ENCODE data around the gene PHIP. TPM values are rescaled to one million over a fixed set of nuclear protein-coding genes. Genes with fewer than 3 reads are reported as not detected.

PHIP gene
- total RNA-seq, 4 donors from 2014 or later: 12.1 to 34.5 (median 20.7) TPM

DNA sequence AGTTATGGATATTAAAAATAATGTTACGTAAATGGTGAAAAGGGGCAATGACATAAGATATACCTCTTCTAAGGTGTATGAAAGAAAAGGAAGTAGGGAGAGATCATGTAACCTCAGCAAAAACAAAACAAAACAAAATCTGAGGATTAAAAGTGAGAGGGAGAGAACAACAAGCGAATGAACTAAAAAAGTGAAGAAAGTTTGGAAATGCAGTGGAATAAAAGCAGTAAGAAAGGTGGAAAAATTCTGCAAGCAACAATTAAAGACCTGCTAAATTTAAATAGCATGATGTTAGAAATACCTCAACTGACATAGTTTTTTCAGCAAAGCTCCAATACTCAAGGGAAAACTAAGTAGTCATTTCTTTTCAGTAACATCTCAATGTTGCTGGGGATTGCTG is 48.0 kb downstream of the PHIP start:
- no peak for DNase-seq
- in situ Hi-C loops (cut with MboI; ENCODE audit: low pct_ligation_motif_present in 1 of 4, low pct_unique_long_range_greater_than_20kb in 1 of 4, low sequenced_read_pairs in 3 of 4): no loop called here
- intact Hi-C loops (cut with DNase I; ENCODE audit: low total_unique reads): no loop called here

DNA sequence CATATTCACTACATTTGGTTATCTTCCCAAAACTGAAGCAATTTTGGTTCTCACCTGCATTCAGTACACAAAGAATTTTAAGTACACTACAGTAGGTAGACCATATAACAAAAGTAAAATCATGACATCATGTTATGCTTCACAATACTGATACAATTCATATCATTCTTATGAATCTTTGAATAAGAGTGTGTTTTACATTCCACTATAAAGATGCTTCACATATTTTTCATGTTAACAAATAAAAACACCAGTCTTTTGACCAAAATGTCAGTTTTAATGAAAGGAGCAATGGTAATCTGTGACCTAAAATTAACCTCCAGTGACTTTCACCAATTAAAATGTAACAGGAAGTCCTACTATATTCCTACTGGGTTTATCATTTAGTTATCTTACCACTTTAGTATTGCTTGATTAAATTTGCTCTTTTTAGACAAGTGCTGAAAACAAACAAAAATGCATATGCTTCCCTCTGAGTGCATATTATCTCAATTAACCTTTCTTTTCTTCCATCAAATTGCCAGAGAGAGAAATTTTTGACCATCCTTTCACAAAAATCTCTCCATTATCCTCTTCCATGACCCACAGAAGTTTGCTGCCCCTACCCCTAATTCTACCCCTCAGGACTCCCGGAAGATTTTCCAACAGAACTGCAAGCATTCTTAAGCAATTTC is 49.3 kb downstream of the PHIP start:
- TF ChIP-seq POLR2AphosphoS5 (IDR thresholded peaks at IDR 0.05): no peak
- TF ChIP-seq, protein P1, sequence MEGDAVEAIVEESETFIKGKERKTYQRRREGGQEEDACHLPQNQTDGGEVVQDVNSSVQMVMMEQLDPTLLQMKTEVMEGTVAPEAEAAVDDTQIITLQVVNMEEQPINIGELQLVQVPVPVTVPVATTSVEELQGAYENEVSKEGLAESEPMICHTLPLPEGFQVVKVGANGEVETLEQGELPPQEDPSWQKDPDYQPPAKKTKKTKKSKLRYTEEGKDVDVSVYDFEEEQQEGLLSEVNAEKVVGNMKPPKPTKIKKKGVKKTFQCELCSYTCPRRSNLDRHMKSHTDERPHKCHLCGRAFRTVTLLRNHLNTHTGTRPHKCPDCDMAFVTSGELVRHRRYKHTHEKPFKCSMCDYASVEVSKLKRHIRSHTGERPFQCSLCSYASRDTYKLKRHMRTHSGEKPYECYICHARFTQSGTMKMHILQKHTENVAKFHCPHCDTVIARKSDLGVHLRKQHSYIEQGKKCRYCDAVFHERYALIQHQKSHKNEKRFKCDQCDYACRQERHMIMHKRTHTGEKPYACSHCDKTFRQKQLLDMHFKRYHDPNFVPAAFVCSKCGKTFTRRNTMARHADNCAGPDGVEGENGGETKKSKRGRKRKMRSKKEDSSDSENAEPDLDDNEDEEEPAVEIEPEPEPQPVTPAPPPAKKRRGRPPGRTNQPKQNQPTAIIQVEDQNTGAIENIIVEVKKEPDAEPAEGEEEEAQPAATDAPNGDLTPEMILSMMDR (IDR thresholded peaks at IDR 0.05): no peak
- TF ChIP-seq POLR2A (IDR thresholded peaks at IDR 0.05): no peak
- TF ChIP-seq EP300 (IDR thresholded peaks at IDR 0.05; ENCODE audit: low read depth): no peak
- in situ Hi-C loops (cut with MboI; ENCODE audit: low pct_ligation_motif_present in 1 of 4, low pct_unique_long_range_greater_than_20kb in 1 of 4, low sequenced_read_pairs in 3 of 4): no loop called here
- no peak for DNase-seq
- Histone ChIP-seq H3K9me3 (no peaks in the 10 kb centered on the region), H3K4me3 (no peak overlapping the region), H3K27me3 (no peaks in the 10 kb centered on the region), H3K4me1 (peaks cover 0 to 5% (median 0%) of the 10 kb centered on the region in 4 donors), H3K27ac (no peak overlapping the region), H3K36me3 (peaks cover 0 to 4% (median 0%) of the 10 kb centered on the region in 4 donors)
- WGBS, 2 donors (ENCODE audit: low coverage in 1 of 2): 92 to 100% methylated on average over 1 of the region's 1 CpG
- intact Hi-C loops (cut with DNase I; ENCODE audit: low total_unique reads): no loop called here

More for the DNA sequence above, 48.0 kb downstream of the PHIP start:
- Histone ChIP-seq H3K4me3 (no peak overlapping the region), H3K36me3 (no peaks in the 10 kb centered on the region), H3K9me3 (no peaks in the 10 kb centered on the region), H3K27me3 (no peaks in the 10 kb centered on the region), H3K27ac (no peak overlapping the region), H3K4me1 (peaks cover 0 to 5% (median 0%) of the 10 kb centered on the region in 4 donors)
- 95 to 100% methylated on average over 2 of the region's 2 CpGs for WGBS, 2 donors (ENCODE audit: low coverage in 1 of 2)
- TF ChIP-seq, protein P1 (IDR thresholded peaks at IDR 0.05): no peak
- TF ChIP-seq POLR2A (IDR thresholded peaks at IDR 0.05): no peak
- TF ChIP-seq EP300 (IDR thresholded peaks at IDR 0.05; ENCODE audit: low read depth): no peak
- no peak for TF ChIP-seq POLR2AphosphoS5 (IDR thresholded peaks at IDR 0.05)

DNA sequence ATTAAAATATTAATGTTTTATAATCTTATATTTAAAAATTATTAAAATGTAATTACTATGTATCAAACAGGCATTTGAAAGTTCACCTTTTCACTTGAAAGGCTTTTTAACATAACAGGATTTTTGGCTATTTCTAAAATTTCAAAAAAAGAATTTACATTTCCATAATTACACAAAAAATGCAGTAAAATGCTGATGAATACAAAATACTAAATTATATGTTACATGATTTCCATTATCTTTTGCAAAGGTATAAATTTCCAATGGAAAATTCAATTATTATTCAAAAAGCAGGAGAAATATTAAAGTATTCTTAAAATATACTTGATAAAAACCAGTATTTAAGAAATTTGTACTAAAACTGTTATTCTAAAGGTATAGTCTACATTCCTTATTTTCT is 66.1 kb downstream of the PHIP start:
- in situ Hi-C loops (cut with MboI; ENCODE audit: low pct_ligation_motif_present in 1 of 4, low pct_unique_long_range_greater_than_20kb in 1 of 4, low sequenced_read_pairs in 3 of 4): no loop called here
- H3K36me3 ChIP-seq: peaks cover 0 to 34% (median 13%) of the 10 kb centered on the region in 4 donors
- no peak overlapping the region for H3K27ac ChIP-seq
- no peaks in the 10 kb centered on the region for H3K9me3 ChIP-seq
- no peak overlapping the region for H3K4me3 ChIP-seq
- no peaks in the 10 kb centered on the region for H3K27me3 ChIP-seq
- TF ChIP-seq POLR2AphosphoS5 (IDR thresholded peaks at IDR 0.05) (no peak), POLR2A (IDR thresholded peaks at IDR 0.05) (no peak), EP300 (IDR thresholded peaks at IDR 0.05; ENCODE audit: low read depth) (no peak)
- TF ChIP-seq, protein P1 (IDR thresholded peaks at IDR 0.05): no peak
- no peak for DNase-seq
- intact Hi-C loops (cut with DNase I; ENCODE audit: low total_unique reads): no loop called here
- no peaks in the 10 kb centered on the region for H3K4me1 ChIP-seq

DNA sequence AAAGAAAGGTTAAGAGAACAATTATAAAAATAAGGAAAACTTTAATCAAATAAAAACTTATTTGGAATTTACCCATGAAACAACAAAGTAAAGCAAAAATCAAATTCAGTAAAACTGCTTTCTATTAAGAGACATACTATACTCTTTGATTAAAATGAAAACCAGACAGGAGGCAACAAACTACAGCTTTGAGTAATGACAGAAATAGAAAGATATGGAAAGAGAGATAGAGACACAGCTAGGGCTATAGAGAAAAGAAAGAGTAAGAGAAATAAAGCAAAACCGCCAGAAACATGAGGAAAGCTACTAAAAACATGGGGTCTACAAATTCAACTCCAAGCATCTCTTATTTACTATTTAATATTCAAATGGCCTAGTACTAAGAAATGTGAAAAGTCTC is 67.6 kb downstream of the PHIP start:
- Histone ChIP-seq H3K4me3 (no peak overlapping the region), H3K27me3 (no peaks in the 10 kb centered on the region), H3K9me3 (no peaks in the 10 kb centered on the region), H3K4me1 (peaks cover 0 to 7% (median 2%) of the 10 kb centered on the region in 4 donors), H3K36me3 (peaks cover 0 to 18% (median 7%) of the 10 kb centered on the region in 4 donors), H3K27ac (no peak overlapping the region)
- TF ChIP-seq POLR2A (IDR thresholded peaks at IDR 0.05) (no peak), EP300 (IDR thresholded peaks at IDR 0.05; ENCODE audit: low read depth) (no peak), POLR2AphosphoS5 (IDR thresholded peaks at IDR 0.05) (no peak)
- TF ChIP-seq, protein P1 (IDR thresholded peaks at IDR 0.05): no peak
- 82 to 92% methylated on average over 1 of the region's 1 CpG for WGBS, 2 donors (ENCODE audit: low coverage in 1 of 2)
- in situ Hi-C loops (cut with MboI; ENCODE audit: low pct_ligation_motif_present in 1 of 4, low pct_unique_long_range_greater_than_20kb in 1 of 4, low sequenced_read_pairs in 3 of 4): no loop called here
- DNase-seq: no peak
- intact Hi-C loops (cut with DNase I; ENCODE audit: low total_unique reads): no loop called here
